ENCODE results near the gene PHF20.

DNA sequence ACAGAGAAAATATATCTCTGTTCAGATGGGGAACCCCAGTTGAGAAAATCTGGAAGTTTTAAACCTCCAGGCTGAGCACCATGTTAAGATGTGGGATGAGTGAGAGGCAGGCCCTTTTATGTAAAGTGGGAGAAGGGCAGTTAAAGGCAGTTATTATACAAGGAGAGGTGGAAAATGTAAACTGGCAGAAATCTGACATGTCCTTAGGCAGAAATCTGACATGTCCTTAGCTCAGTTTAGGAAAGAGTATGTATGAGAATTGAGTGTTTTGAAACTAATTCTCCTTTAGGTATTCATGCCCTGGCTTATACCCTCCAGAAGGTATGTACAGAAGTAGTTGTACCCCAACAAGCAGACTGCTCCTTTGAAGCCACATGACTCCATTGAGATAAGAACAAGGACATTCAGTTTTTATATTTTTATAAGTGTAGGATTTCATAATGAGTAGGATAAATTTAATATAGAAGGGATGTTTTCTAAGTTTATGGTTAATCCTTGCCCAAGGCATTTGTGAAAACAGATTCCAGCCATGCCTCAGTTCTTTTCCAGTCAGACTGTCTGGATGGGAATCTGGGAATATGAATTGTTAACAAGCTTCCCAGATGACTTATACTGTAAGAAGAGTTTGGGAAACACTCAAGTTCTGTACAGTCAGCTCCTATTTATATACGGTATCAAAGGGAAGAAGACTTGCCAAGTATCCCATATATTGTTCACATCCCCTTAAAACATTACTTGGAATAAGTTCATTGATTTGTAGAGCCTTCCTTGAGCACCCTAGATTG is 94.8 kb downstream of the PHF20 start:
- TF ChIP-seq, protein P1, sequence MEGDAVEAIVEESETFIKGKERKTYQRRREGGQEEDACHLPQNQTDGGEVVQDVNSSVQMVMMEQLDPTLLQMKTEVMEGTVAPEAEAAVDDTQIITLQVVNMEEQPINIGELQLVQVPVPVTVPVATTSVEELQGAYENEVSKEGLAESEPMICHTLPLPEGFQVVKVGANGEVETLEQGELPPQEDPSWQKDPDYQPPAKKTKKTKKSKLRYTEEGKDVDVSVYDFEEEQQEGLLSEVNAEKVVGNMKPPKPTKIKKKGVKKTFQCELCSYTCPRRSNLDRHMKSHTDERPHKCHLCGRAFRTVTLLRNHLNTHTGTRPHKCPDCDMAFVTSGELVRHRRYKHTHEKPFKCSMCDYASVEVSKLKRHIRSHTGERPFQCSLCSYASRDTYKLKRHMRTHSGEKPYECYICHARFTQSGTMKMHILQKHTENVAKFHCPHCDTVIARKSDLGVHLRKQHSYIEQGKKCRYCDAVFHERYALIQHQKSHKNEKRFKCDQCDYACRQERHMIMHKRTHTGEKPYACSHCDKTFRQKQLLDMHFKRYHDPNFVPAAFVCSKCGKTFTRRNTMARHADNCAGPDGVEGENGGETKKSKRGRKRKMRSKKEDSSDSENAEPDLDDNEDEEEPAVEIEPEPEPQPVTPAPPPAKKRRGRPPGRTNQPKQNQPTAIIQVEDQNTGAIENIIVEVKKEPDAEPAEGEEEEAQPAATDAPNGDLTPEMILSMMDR (IDR thresholded peaks at IDR 0.05) = no peak
- TF ChIP-seq POLR2A (IDR thresholded peaks at IDR 0.05) = no peak
